ENCODE measurements around the gene MMP20. TPM values are rescaled to one million over a fixed set of nuclear protein-coding genes. Genes with fewer than 3 reads are reported as not detected.

Gene MMP20
- total and polyA plus RNA-seq, 2 of the 13 experiments (the other 11 are each of a cell fraction or from before 2014, with no cell fraction given) = 0.05 TPM; not detected in 1

- TF ChIP-seq KIAA2018 (CRISPR knock-in tag; IDR thresholded peaks at IDR 0.05; ENCODE audit: borderline replicate concordance) = no peak
Measured at GRCh38 chr11:102591160-102591718, 33.9 kb downstream of the MMP20 start (continued).

- ATAC-seq = no peak
- 50% methylated on average over 5 of the region's 6 CpGs for whole genome bisulfite sequencing (ENCODE audit: low lambda C conversion rate)
- H4K20me1 ChIP-seq (ENCODE audit: insufficient read depth, low read length) = no peaks in the 10 kb centered on the region
- intact Hi-C loops (cut with micrococcal nuclease; ENCODE audit: unreplicated experiment) = no loop called here
- no peak overlapping the region for H3K4me2 ChIP-seq (ENCODE audit: low read depth, low read length)
- no TSS peak for BruUV-seq (replicated peaks)
- no peak overlapping the region for H3K27ac ChIP-seq (ENCODE audit: extremely low read length, insufficient read depth, low read length)
- no peak for DNase-seq (ENCODE audit: low spot score)
- H3K9ac ChIP-seq (ENCODE audit: insufficient read depth, low read depth, low read length) = no peak overlapping the region
- no peak overlapping the region for H2AFZ ChIP-seq (ENCODE audit: low read length)
- POLR2A ChIA-PET = no interaction called here
- H3K4me3 ChIP-seq (replicated peaks in 1 of 3; ENCODE audit: insufficient read depth in 1 of 3, low read depth in 2 of 3, low read length in 3 of 3) = no peak overlapping the region
- CTCF ChIA-PET (ENCODE audit: low intra/inter-chr PET ratio, low total read pairs) = no interaction called here
- no peaks in the 10 kb centered on the region for H3K9me3 ChIP-seq (ENCODE audit: low read length)
- no peaks in the 10 kb centered on the region for H3K36me3 ChIP-seq (replicated peaks in 1 of 2; ENCODE audit: control insufficient read depth in 1 of 2, insufficient read depth in 2 of 2, low read length in 2 of 2)
- H3K79me2 ChIP-seq (ENCODE audit: insufficient read depth, low read length) = no peaks in the 10 kb centered on the region
- H3K4me1 ChIP-seq (ENCODE audit: insufficient read depth, low read length) = no peaks in the 10 kb centered on the region
- in situ Hi-C loops (cut with HindIII; ENCODE audit: extremely low pct_ligation_motif_present, low pct_unique_long_range_greater_than_20kb) = no loop called here
- FAIRE-seq = no peak
- H3K27me3 ChIP-seq (ENCODE audit: control insufficient read depth in 1 of 2, insufficient read depth in 2 of 2, low read length in 2 of 2) = no peaks in the 10 kb centered on the region
- TF ChIP-seq MED1 (CRISPR knock-in tag; IDR thresholded peaks at IDR 0.05) (no peak), HMGXB3 (CRISPR knock-in tag; IDR thresholded peaks at IDR 0.05; ENCODE audit: borderline replicate concordance) (no peak), ZBTB46 (CRISPR knock-in tag; IDR thresholded peaks at IDR 0.05; ENCODE audit: borderline replicate concordance) (no peak), ZKSCAN8 (CRISPR knock-in tag; IDR thresholded peaks at IDR 0.05; ENCODE audit: borderline replicate concordance) (no peak)
Measured at GRCh38 chr11:102590276-102591049, 34.7 kb downstream of the MMP20 start.

All from HepG2 (cell line).